ENCODE data around the gene CDRT15.
"Not testable (repeated sequence)": the region's sequence is repeated elsewhere in the genome, so short reads cannot be mapped to it uniquely, and the experiment has no call there.

The CDRT15 gene

DNA sequence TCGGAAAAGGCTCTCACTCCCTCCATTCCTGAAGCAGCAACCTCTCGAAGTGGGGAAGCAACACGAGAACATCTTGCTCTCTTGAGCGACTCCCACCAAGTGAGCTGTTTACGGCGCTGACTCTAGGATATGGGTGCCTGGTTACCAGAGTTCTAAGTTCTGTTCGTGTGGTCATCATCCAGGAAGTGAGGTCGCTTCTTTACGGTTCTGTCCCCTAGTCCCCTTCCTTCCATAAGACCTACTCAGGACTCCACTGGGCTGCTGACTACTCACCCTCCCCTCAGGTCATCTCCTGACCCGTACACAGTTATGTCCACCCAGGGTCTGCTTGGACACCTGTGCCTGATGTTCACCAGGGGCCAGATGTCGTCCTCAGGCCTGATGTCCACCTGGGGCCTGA, at the start of gene CDRT15:
TSS of gene CDRT15 (minus strand) at position 101 of the 400 bp plus-strand sequence. CDS start at position 72, 29 bp downstream.
- H3K27ac ChIP-seq; intact Hi-C loops (cut with DNase I; ENCODE audit: low total_unique reads); H3K9me3 ChIP-seq; H3K4me3 ChIP-seq; H3K4me1 ChIP-seq; DNase-seq; H3K36me3 ChIP-seq; H3K27me3 ChIP-seq: not testable (repeated sequence)

GRCh38 chr17:14282726-14283125, 46.1 kb upstream of the CDRT15 start:
- no peak for DNase-seq

DNA sequence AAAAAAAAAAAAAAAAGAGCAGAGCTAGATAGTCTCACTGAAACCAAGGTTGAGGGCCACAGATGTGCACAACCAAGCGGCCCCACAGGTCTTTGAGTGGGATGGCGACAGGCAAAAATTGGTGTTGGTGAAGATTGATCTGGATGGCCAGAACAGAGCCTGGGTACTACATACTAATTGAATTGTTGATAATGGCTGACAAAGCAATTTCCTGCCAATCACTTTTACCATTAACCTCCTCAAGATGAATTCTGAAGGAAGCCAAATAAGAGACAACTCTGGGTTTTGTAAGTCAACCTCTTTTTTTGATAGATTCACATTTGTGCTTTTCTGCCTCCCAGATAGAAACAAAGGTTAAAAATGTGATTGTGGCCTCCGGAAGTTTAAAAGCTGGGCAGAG, 44.9 kb upstream of the CDRT15 start:
- Histone ChIP-seq H3K9me3 (no peaks in the 10 kb centered on the region), H3K4me3 (no peak overlapping the region), H3K27ac (no peak overlapping the region), H3K4me1 (no peaks in the 10 kb centered on the region), H3K27me3 (peaks cover 0 to 9% of the 10 kb centered on the region in 2 donors), H3K36me3 (no peaks in the 10 kb centered on the region)
- no peak for TF ChIP-seq CTCF (IDR thresholded peaks at IDR 0.05)
- no peak for DNase-seq
- intact Hi-C loops (cut with DNase I; ENCODE audit: low total_unique reads) = no loop called here

More at GRCh38 chr17:14282726-14283125, 46.1 kb upstream of the CDRT15 start:
- intact Hi-C loops (cut with DNase I; ENCODE audit: low total_unique reads) = no loop called here
- no peaks in the 10 kb centered on the region for H3K36me3 ChIP-seq
- H3K4me1 ChIP-seq = no peaks in the 10 kb centered on the region
- TF ChIP-seq CTCF (IDR thresholded peaks at IDR 0.05) = no peak
- H3K27me3 ChIP-seq = peaks cover 0 to 9% of the 10 kb centered on the region in 2 donors
- no peak overlapping the region for H3K4me3 ChIP-seq
- H3K9me3 ChIP-seq = no peaks in the 10 kb centered on the region
- no peak overlapping the region for H3K27ac ChIP-seq

- no peaks in the 10 kb centered on the region for H3K4me1 ChIP-seq
- no peak for TF ChIP-seq CTCF (IDR thresholded peaks at IDR 0.05)
- H3K36me3 ChIP-seq = no peaks in the 10 kb centered on the region
- DNase-seq = no peak
- no peak overlapping the region for H3K27ac ChIP-seq
- intact Hi-C loops (cut with DNase I; ENCODE audit: low total_unique reads) = no loop called here
- no peaks in the 10 kb centered on the region for H3K9me3 ChIP-seq
- H3K27me3 ChIP-seq = peaks cover 0 to 9% of the 10 kb centered on the region in 2 donors
- no peak overlapping the region for H3K4me3 ChIP-seq
These were observed 40.0 kb upstream of the CDRT15 start for GRCh38 chr17:14276535-14277250.

DNA sequence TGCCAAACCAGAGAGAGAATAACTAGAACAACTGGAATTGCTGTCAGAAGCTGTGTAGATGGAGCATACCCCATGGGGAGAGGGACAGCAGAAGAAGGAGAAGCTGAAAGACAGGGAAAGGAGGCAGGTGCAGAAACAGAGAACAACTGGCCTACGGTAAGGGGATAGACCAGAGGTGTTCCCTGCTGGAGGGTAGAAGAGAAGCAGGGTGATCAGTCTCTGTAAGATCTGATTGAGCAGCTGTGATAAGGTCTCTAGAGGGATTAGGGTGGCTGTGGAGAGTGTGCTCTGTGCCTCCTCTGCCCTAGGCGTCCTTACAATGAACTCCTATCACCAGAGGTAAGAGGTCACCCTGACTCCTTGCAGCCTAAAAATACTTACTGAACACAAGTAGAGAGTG, 33.8 kb upstream of the CDRT15 start:
- H3K36me3 ChIP-seq = no peaks in the 10 kb centered on the region
- H3K4me3 ChIP-seq = no peak overlapping the region
- intact Hi-C loops (cut with DNase I; ENCODE audit: low total_unique reads) = no loop called here
- no peaks in the 10 kb centered on the region for H3K27me3 ChIP-seq
- no peaks in the 10 kb centered on the region for H3K4me1 ChIP-seq
- H3K9me3 ChIP-seq = no peaks in the 10 kb centered on the region
- no peak for DNase-seq
- no peak for TF ChIP-seq CTCF (IDR thresholded peaks at IDR 0.05)
- H3K27ac ChIP-seq = no peak overlapping the region

GRCh38 chr17:14269473-14269872, 32.8 kb upstream of the CDRT15 start:
- intact Hi-C loops (cut with DNase I; ENCODE audit: low total_unique reads) = no loop called here
- H3K9me3 ChIP-seq = no peaks in the 10 kb centered on the region
- no peak for TF ChIP-seq CTCF (IDR thresholded peaks at IDR 0.05)

More at GRCh38 chr17:14269473-14269872, 32.8 kb upstream of the CDRT15 start:
- Histone ChIP-seq H3K27me3 (no peaks in the 10 kb centered on the region), H3K4me1 (no peaks in the 10 kb centered on the region), H3K36me3 (no peaks in the 10 kb centered on the region), H3K4me3 (no peak overlapping the region), H3K27ac (no peak overlapping the region)
- no peak for DNase-seq

Measured in tibial artery (tissue), 4 donors.